ENCODE measurements around the gene LLGL2. TPM values are rescaled to one million over a fixed set of nuclear protein-coding genes. Genes with fewer than 3 reads are reported as not detected.

LLGL2 gene
- total RNA-seq, 1 donor from 2014 or later: 111 TPM

DNA sequence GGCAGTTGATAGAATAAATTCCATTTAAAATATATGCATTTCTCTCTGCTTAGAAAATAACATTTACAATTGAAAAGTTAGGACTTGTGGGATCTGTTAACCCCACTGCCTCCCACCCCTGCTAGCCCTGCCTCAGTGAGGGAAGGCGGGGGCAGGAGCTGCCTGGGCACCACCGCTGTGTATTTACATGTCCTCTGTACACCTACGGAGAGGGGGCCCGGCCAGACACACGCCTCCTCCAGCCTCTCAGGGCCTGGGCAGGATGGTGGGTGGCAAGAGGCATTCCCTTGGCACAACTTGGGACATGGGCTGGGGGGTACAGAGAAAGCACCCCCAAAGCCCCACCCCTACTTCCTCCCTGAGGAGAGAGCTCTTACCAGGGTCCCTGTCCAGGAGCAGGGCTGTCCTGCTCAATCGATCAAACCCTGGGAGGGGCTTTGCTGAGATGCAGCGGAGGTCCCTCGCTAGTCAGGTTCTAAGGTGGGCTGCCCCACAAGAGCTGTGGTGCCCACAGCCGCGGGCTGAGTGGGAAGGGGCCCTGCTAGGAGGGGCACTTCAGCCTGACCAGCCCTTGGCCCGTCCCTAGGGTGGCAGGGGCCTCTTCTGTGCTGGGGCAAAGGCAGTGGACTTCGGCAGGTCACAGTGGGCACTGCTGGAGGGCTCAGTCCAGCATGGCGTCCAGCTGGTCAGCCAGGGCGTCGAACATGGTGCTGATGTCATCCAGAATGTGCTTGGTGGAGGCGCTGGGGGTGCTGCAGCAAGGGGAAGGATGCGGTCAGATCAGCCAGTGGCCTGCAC lies 24.9 kb upstream of the LLGL2 start:
- no peak overlapping the region for H3K27ac ChIP-seq
- no peak overlapping the region for H3K4me3 ChIP-seq
- H3K36me3 ChIP-seq: peaks cover 89% of the 10 kb centered on the region
- no peaks in the 10 kb centered on the region for H3K9me3 ChIP-seq
- no peak for TF ChIP-seq CTCF (IDR thresholded peaks at IDR 0.05)
- H3K27me3 ChIP-seq (ENCODE audit: low read depth): no peaks in the 10 kb centered on the region
- intact Hi-C loops (cut with DNase I): no loop called here
- DNase-seq: peak; percentile 37
- ATAC-seq: no peak
- peaks cover 25% of the 10 kb centered on the region for H3K4me1 ChIP-seq

- no peak for TF ChIP-seq CTCF (IDR thresholded peaks at IDR 0.05)
- intact Hi-C loops (cut with DNase I): no loop called here
- no peak overlapping the region for H3K4me3 ChIP-seq
- DNase-seq (peak; percentile 39), ATAC-seq (no peak)
- peaks cover 25% of the 10 kb centered on the region for H3K4me1 ChIP-seq
- H3K36me3 ChIP-seq: peaks cover 89% of the 10 kb centered on the region
- no peaks in the 10 kb centered on the region for H3K9me3 ChIP-seq
- no peaks in the 10 kb centered on the region for H3K27me3 ChIP-seq (ENCODE audit: low read depth)
- no peak overlapping the region for H3K27ac ChIP-seq
Observed at GRCh38 chr17:75501378-75502071, 24.0 kb upstream of the LLGL2 start.

DNA sequence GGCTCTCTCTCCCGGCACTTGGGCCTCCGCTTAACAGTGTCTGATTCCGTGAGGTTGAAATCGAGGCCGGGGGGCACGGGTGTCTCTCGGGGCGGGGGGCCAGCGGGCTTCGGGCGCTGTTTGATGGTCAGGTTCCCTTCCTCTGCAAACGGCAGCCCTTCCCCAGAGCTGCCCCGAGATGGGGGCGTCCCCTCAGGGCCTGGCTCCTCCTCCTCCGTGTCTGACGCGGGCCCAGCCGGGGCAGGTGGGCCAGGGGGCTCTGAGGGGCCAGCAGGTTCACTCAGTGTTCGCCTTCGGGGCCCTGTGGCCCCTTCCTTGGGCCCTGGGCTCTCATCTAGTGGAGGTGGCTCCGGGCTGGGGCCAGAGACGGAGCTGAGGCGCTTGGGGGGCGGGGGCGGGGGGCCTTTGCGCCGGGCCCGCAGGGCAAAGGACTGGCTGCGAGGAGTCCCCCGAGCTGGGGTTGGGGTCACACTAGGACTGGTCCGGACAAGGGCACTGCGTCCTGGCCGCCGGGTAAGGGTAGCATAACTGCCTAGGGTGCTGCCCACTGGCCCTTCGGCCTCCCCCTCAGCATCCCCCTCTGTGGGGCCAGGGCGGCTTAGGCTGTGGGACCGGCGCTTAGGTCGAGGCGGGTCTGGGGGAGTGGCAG lies 23.3 kb upstream of the LLGL2 start:
- H3K36me3 ChIP-seq: peaks cover 89% of the 10 kb centered on the region
- H3K27me3 ChIP-seq (ENCODE audit: low read depth): no peaks in the 10 kb centered on the region
- peak; percentile 45 for DNase-seq
- no peak for TF ChIP-seq CTCF (IDR thresholded peaks at IDR 0.05)
- intact Hi-C loops (cut with DNase I): no loop called here
- no peak for ATAC-seq
- no peak overlapping the region for H3K4me3 ChIP-seq
- peaks cover 25% of the 10 kb centered on the region for H3K4me1 ChIP-seq
- H3K27ac ChIP-seq: no peak overlapping the region
- no peaks in the 10 kb centered on the region for H3K9me3 ChIP-seq

- no peaks in the 10 kb centered on the region for H3K27me3 ChIP-seq (ENCODE audit: low read depth)
- no peak overlapping the region for H3K27ac ChIP-seq
- H3K4me1 ChIP-seq: peaks cover 25% of the 10 kb centered on the region
- intact Hi-C loops (cut with DNase I): no loop called here
- ATAC-seq (no peak), DNase-seq (peak; percentile 41)
- peaks cover 89% of the 10 kb centered on the region for H3K36me3 ChIP-seq
- no peak for TF ChIP-seq CTCF (IDR thresholded peaks at IDR 0.05)
- no peak overlapping the region for H3K4me3 ChIP-seq
- H3K9me3 ChIP-seq: no peaks in the 10 kb centered on the region
Observed at GRCh38 chr17:75502721-75503329, 22.7 kb upstream of the LLGL2 start.

GRCh38 chr17:75503337-75503950 lies 22.1 kb upstream of the LLGL2 start:
- intact Hi-C loops (cut with DNase I): no loop called here
- ATAC-seq (no peak), DNase-seq (peak; percentile 44)
- Histone ChIP-seq H3K27me3 (ENCODE audit: low read depth) (no peaks in the 10 kb centered on the region), H3K9me3 (no peaks in the 10 kb centered on the region), H3K36me3 (peaks cover 87% of the 10 kb centered on the region), H3K27ac (no peak overlapping the region), H3K4me3 (no peak overlapping the region), H3K4me1 (peaks cover 32% of the 10 kb centered on the region)
- TF ChIP-seq CTCF (IDR thresholded peaks at IDR 0.05): no peak

All from lower lobe of right lung (tissue), 2 donors.